HepG2 (cell line): ENCODE results near the gene ERBB4. TPM values are rescaled to one million over a fixed set of nuclear protein-coding genes. Genes with fewer than 3 reads are reported as not detected.

Experiments
- ATAC-seq: fragments of 200-7000 bp; cut with Tn5 transposase; 3 replicates; pipeline ENCODE4 v1.9.1; 2020; ENCODE audit warnings: mild to moderate bottlenecking, moderate library complexity
- BruUV-seq: library from RNA; stranded (reverse); fragments of 400-500 nt; replicated peaks from 2 replicates; lab custom pipeline; 2021; lab: Mats Ljungman, UMichigan
- CTCF ChIA-PET: fragments of 300-600 bp; formaldehyde crosslinking; extraction: SDS; loops from one replicate; lab custom pipeline; 2021; ENCODE audit warnings: low total read pairs, inconsistent platforms, low intra/inter-chr PET ratio; lab: Yijun Ruan, JAX
- POLR2A ChIA-PET: fragments of 350-600 bp; sonication (Branson Sonifier 250); formaldehyde crosslinking; loops from one replicate; lab custom pipeline; 2020; ENCODE audit warnings: antibody characterized with exemption, inconsistent platforms; lab: Yijun Ruan, JAX
- DNase-seq: peaks from one replicate; pipeline ENCODE4 v3.0.0-alpha.2; 2015; ENCODE audit warnings: low spot score
- FAIRE-seq: peaks from 3 replicates; lab custom pipeline; 2011; peaks lifted over from hg19 to GRCh38; lab: Jason Lieb, UNC
- H2AFZ ChIP-seq: one replicate; pipeline ENCODE4 v1.6.1; 2011; ENCODE audit warnings: low read length, inconsistent platforms
- H3K27ac ChIP-seq: fragments of 300-600 bp; 3 replicates; pipeline ENCODE4 v1.8.0; 2011; ENCODE audit warnings: mixed run types, mild to moderate bottlenecking, mixed read lengths, low read length, inconsistent platforms; ENCODE audit not compliant: insufficient read depth; ENCODE audit errors: extremely low read length
- H3K27me3 ChIP-seq, 2 experiments: fragments of 200-600 bp in 1 of 2; 2 replicates in 1 of 2; 3 replicates in 1 of 2; pipeline versions ENCODE4 v1.6.0 to v1.8.0; 2011; ENCODE audit warnings: low read length in 2 of 2, mild to moderate bottlenecking in 2 of 2, moderate library complexity in 2 of 2, inconsistent platforms in 1 of 2; ENCODE audit not compliant: insufficient read depth in 2 of 2, control insufficient read depth in 1 of 2
- H3K36me3 ChIP-seq, 2 experiments: fragments of 200-600 bp in 1 of 2; replicated peaks in 1 of 2; 2 replicates in 1 of 2; 3 replicates in 1 of 2; pipeline versions ENCODE4 v1.5.1 to v1.8.0; 2011; ENCODE audit warnings: low read length in 2 of 2, inconsistent platforms in 1 of 2; ENCODE audit not compliant: insufficient read depth in 2 of 2, control insufficient read depth in 1 of 2
- H3K4me1 ChIP-seq: 2 replicates; pipeline ENCODE4 v1.5.1; 2012; ENCODE audit warnings: low read length, inconsistent platforms; ENCODE audit not compliant: insufficient read depth
- H3K4me2 ChIP-seq: 2 replicates; pipeline ENCODE4 v1.6.0; 2011; ENCODE audit warnings: low read depth, low read length, inconsistent platforms
- H3K4me3 ChIP-seq, 3 experiments: fragments of 200-600 bp in 1 of 3; sonication (generic), shearing (Covaris generic) in 1 of 3; replicated peaks in 1 of 3; 2 replicates each; pipeline ENCODE4 v1.5.1; 2011 to 2016; ENCODE audit warnings: low read length in 3 of 3, inconsistent platforms in 2 of 3, low read depth in 2 of 3, mild to moderate bottlenecking in 2 of 3, control low read depth in 1 of 3, mixed read lengths in 1 of 3; ENCODE audit not compliant: insufficient read depth in 1 of 3
- H3K79me2 ChIP-seq: one replicate; pipeline ENCODE4 v1.6.1; 2011; ENCODE audit warnings: low read length, inconsistent platforms; ENCODE audit not compliant: insufficient read depth
- H3K9ac ChIP-seq: 2 replicates; pipeline ENCODE4 v1.6.0; 2011; ENCODE audit warnings: mild to moderate bottlenecking, low read depth, low read length, inconsistent platforms; ENCODE audit not compliant: insufficient read depth
- H3K9me3 ChIP-seq: 2 replicates; pipeline ENCODE4 v1.5.1; 2012; ENCODE audit warnings: mild to moderate bottlenecking, low read length
- H4K20me1 ChIP-seq: 2 replicates; pipeline ENCODE4 v1.6.0; 2011; ENCODE audit warnings: inconsistent platforms, mild to moderate bottlenecking, low read length, moderate library complexity; ENCODE audit not compliant: insufficient read depth
- ATF2 ChIP-seq: sonication (generic); formaldehyde crosslinking; IDR thresholded peaks from 2 replicates; pipeline ENCODE4 v1.4.0; 2020; ENCODE audit warnings: missing genetic modification reagents
- ATF7 ChIP-seq, 2 experiments: fragments of 450-650 bp in 1 of 2; sonication (generic) in 1 of 2; formaldehyde crosslinking in 1 of 2; IDR thresholded peaks; 2 replicates each; pipeline versions ENCODE4 v1.4.0 to v1.6.1; 2016 to 2020; ENCODE audit warnings: antibody characterized with exemption in 1 of 2, mild to moderate bottlenecking in 1 of 2, missing genetic modification reagents in 1 of 2
- CREB1 ChIP-seq, 2 experiments: fragments of 450-650 bp in 1 of 2; IDR thresholded peaks; 2 replicates each; pipeline ENCODE4 v1.6.1; 2016 to 2017; ENCODE audit warnings: control low read depth in 1 of 2, mild to moderate bottlenecking in 1 of 2, missing compliant biosample characterization in 1 of 2, missing genetic modification characterization in 1 of 2
- E2F2 ChIP-seq: sonication (generic); formaldehyde crosslinking; IDR thresholded peaks from 2 replicates; pipeline ENCODE4 v1.4.0; 2020; ENCODE audit warnings: missing genetic modification reagents, borderline replicate concordance
- GTF2F1 ChIP-seq: fragments of 150-350 bp; IDR thresholded peaks from 2 replicates; pipeline ENCODE4 v1.6.1; 2014; ENCODE audit warnings: low read length
- ISL2 ChIP-seq: sonication (generic); formaldehyde crosslinking; IDR thresholded peaks from 2 replicates; pipeline ENCODE4 v1.5.0; 2020; ENCODE audit warnings: missing genetic modification reagents
- RBM22 ChIP-seq: fragments of 200-400 bp; formaldehyde crosslinking; optimal IDR thresholded peaks from 2 replicates; pipeline ENCODE3; 2017; ENCODE audit warnings: mild to moderate bottlenecking, low read length, moderate library complexity
- SOX13 ChIP-seq, 3 experiments: fragments of 450-650 bp in 1 of 3; sonication (generic) in 1 of 3; formaldehyde crosslinking in 1 of 3; IDR thresholded peaks in 2 of 3; conservative IDR thresholded peaks in 1 of 3; 2 replicates each; pipeline versions ENCODE4 v1.5.0 to v1.6.1; 2016 to 2020; ENCODE audit warnings: antibody characterized with exemption in 1 of 3, mild to moderate bottlenecking in 1 of 3, missing compliant biosample characterization in 1 of 3, missing genetic modification reagents in 1 of 3, moderate library complexity in 1 of 3
- SP2 ChIP-seq: sonication (generic); formaldehyde crosslinking; IDR thresholded peaks from 2 replicates; pipeline ENCODE4 v1.5.1; 2020; ENCODE audit warnings: mild to moderate bottlenecking, missing genetic modification reagents
- ZFX ChIP-seq: sonication (generic); formaldehyde crosslinking; IDR thresholded peaks from 2 replicates; pipeline ENCODE4 v1.4.0; 2020; ENCODE audit warnings: mild to moderate bottlenecking, low read depth, missing genetic modification reagents, moderate library complexity
- ZMAT5 ChIP-seq: sonication (generic); formaldehyde crosslinking; IDR thresholded peaks from 2 replicates; pipeline ENCODE4 v1.5.0; 2020; ENCODE audit warnings: mild to moderate bottlenecking, low read depth, missing genetic modification reagents, borderline replicate concordance
- ZNF343 ChIP-seq: sonication (generic); formaldehyde crosslinking; IDR thresholded peaks from 2 replicates; pipeline ENCODE4 v1.4.0; 2020; ENCODE audit warnings: mild to moderate bottlenecking, missing genetic modification reagents
- ZNF672 ChIP-seq: sonication (generic); formaldehyde crosslinking; IDR thresholded peaks from 2 replicates; pipeline ENCODE4 v1.8.1; 2022; ENCODE audit warnings: missing genetic modification reagents
- ZNF746 ChIP-seq: sonication (generic); formaldehyde crosslinking; IDR thresholded peaks from 2 replicates; pipeline ENCODE4 v1.8.0; 2022; ENCODE audit warnings: mild to moderate bottlenecking, missing genetic modification reagents
- ZNF83 ChIP-seq: sonication (generic); formaldehyde crosslinking; IDR thresholded peaks from 2 replicates; pipeline ENCODE4 v1.4.0; 2020; ENCODE audit warnings: missing genetic modification reagents, mild to moderate bottlenecking, borderline replicate concordance
- WGBS: methylation state at CpG from one replicate; pipeline ENCODE4 v1.1.6; 2017; ENCODE audit warnings: low lambda C conversion rate; 5-methylcytosine and 5-hydroxymethylcytosine counted together
- in situ Hi-C: cut with HindIII; loops from 2 replicates; pipeline ENCODE4 v1.10.0; 2017; ENCODE audit warnings: low pct_unique_long_range_greater_than_20kb; ENCODE audit not compliant: extremely low pct_ligation_motif_present
- intact Hi-C: fragments of 100-400 bp; cut with micrococcal nuclease; formaldehyde crosslinking; loops from one replicate; pipeline ENCODE4 v1.10.0; 2022; ENCODE audit not compliant: unreplicated experiment
- polyA plus RNA-seq, 8 experiments: library from polyadenylated mRNA; depleted of rRNA in 3 of 8; stranded (reverse) in 7 of 8; unstranded in 1 of 8; fragments of >200 nt; fragmentation: Illumina TruSeq in 4 of 8; extraction: Trizol in 4 of 8; gene quantifications; 2 replicates each; pipeline versions ENCODE4 v1.2.1 to v1.2.3, GENCODE V29; 2011 to 2016; ENCODE audit warnings: low read depth in 4 of 8, missing spikeins in 1 of 8, mixed read lengths in 1 of 8; ENCODE audit not compliant: insufficient read depth in 1 of 8
- total RNA-seq, 5 experiments: library from RNA; depleted of rRNA; stranded (reverse); fragments of >200 nt; fragmentation: Illumina TruSeq; extraction: Trizol; gene quantifications; 2 replicates each; pipeline ENCODE4 v1.2.3, GENCODE V29; 2016; ENCODE audit warnings: low read depth in 1 of 5

Gene ERBB4
- total and polyA plus RNA-seq, 2 of the 13 experiments (the other 11 are each of a cell fraction or from before 2014, with no cell fraction given) = not detected

- no peak for FAIRE-seq
- in situ Hi-C loops = no loop called here
- 15% methylated on average over 4 of the region's 4 CpGs for WGBS
Observed at GRCh38 chr2:212414767-212415211, 123.8 kb downstream of the ERBB4 start.

GRCh38 chr2:212409560-212409959 lies 129.0 kb downstream of the ERBB4 start:
- DNase-seq = no peak
- Histone ChIP-seq H3K79me2 (no peaks in the 10 kb centered on the region), H3K27ac (no peak overlapping the region), H3K27me3 (no peaks in the 10 kb centered on the region), H3K9me3 (no peaks in the 10 kb centered on the region), H2AFZ (no peak overlapping the region), H3K4me2 (no peak overlapping the region), H3K4me3 (no peak overlapping the region), H3K4me1 (no peaks in the 10 kb centered on the region), H3K9ac (no peak overlapping the region), H3K36me3 (no peaks in the 10 kb centered on the region), H4K20me1 (no peaks in the 10 kb centered on the region)
- ATAC-seq = no peak
- FAIRE-seq = no peak
- no TSS peak for BruUV-seq
- ChIA-PET CTCF (no interaction called here), POLR2A (no interaction called here)
- intact Hi-C loops = no loop called here
- in situ Hi-C loops = no loop called here
- WGBS = 0% methylated on average over 1 of the region's 1 CpG
- TF ChIP-seq ATF2 (no peak), ISL2 (CRISPR knock-in tag) (no peak), SP2 (CRISPR knock-in tag) (no peak), ZNF83 (CRISPR knock-in tag) (no peak), ZFX (CRISPR knock-in tag) (no peak), SOX13 (IDR thresholded peaks at IDR 0.05) (no peak), SOX13 (CRISPR knock-in tag; conservative IDR thresholded peaks at IDR 0.05 in 1 of 2, IDR thresholded peaks at IDR 0.05 in 1 of 2) (no peak)

More at GRCh38 chr2:212414767-212415211, 123.8 kb downstream of the ERBB4 start:
- no TSS peak for BruUV-seq
- no peak overlapping the region for H2AFZ ChIP-seq
- TF ChIP-seq ZNF672 (CRISPR knock-in tag) = no peak
- TF ChIP-seq RBM22 = no peak
- TF ChIP-seq GTF2F1 = no peak
- no peak for TF ChIP-seq ZNF343 (CRISPR knock-in tag)
- TF ChIP-seq E2F2 (CRISPR knock-in tag) = no peak
- no peak for TF ChIP-seq ZNF746 (CRISPR knock-in tag)
- TF ChIP-seq ATF7 (IDR thresholded peaks at IDR 0.05) = peak; percentile 78
- no peak for TF ChIP-seq ATF7 (CRISPR knock-in tag; IDR thresholded peaks at IDR 0.05)
- TF ChIP-seq ZMAT5 (CRISPR knock-in tag) = no peak
- TF ChIP-seq CREB1 (IDR thresholded peaks at IDR 0.05) = peak; percentile 78
- no peak for TF ChIP-seq CREB1 (CRISPR knock-in tag; IDR thresholded peaks at IDR 0.05)
- no peak overlapping the region for H3K4me3 ChIP-seq
- H3K4me2 ChIP-seq = no peak overlapping the region
- no peaks in the 10 kb centered on the region for H3K79me2 ChIP-seq
- H3K9ac ChIP-seq = no peak overlapping the region
- DNase-seq = no peak
- no peaks in the 10 kb centered on the region for H4K20me1 ChIP-seq
- ATAC-seq = no peak
- H3K27me3 ChIP-seq = no peaks in the 10 kb centered on the region; a peak in 1 of 5 replicates
- CTCF ChIA-PET = no interaction called here
- no peaks in the 10 kb centered on the region for H3K9me3 ChIP-seq
- intact Hi-C loops = no loop called here
- H3K27ac ChIP-seq = no peak overlapping the region
- no peaks in the 10 kb centered on the region for H3K4me1 ChIP-seq
- POLR2A ChIA-PET = no interaction called here
- H3K36me3 ChIP-seq = no peaks in the 10 kb centered on the region
